Fibroblast of upper back skin (primary cell): ENCODE results near the gene PDPN.
"Not testable (repeated sequence)": the region's sequence is repeated elsewhere in the genome, so short reads cannot be mapped to it uniquely, and the experiment has no call there.

ENCODE experiments used
- DNase-seq: peaks from one replicate; pipeline ENCODE4 v3.0.0-alpha.2; 2013

The PDPN gene

GRCh38 chr1:13583595-13583965, at the start of gene PDPN:
Gene PDPN (plus strand): TSS chr1:13583832. CDS start chr1:13584034, 202 bp downstream.
- DNase-seq: no peak

- no peak for DNase-seq
These were observed 48.4 kb upstream of the PDPN start for GRCh38 chr1:13535227-13535626.

GRCh38 chr1:13536571-13536970, 47.1 kb upstream of the PDPN start:
- no peak for DNase-seq

- DNase-seq: no peak
These were observed 44.8 kb upstream of the PDPN start for GRCh38 chr1:13538832-13539231.

GRCh38 chr1:13539683-13540082, 43.9 kb upstream of the PDPN start:
- DNase-seq: no peak

GRCh38 chr1:13540866-13541265, 42.8 kb upstream of the PDPN start:
- no peak for DNase-seq

GRCh38 chr1:13541435-13542215, 42.0 kb upstream of the PDPN start:
- no peak for DNase-seq

- no peak for DNase-seq
These were observed 40.0 kb upstream of the PDPN start for GRCh38 chr1:13543451-13544220.

GRCh38 chr1:13544221-13544556, 39.4 kb upstream of the PDPN start:
- no peak for DNase-seq

- DNase-seq: no peak
These were observed 36.8 kb upstream of the PDPN start for GRCh38 chr1:13546791-13547190.

GRCh38 chr1:13548281-13548680, 35.4 kb upstream of the PDPN start:
- no peak for DNase-seq

GRCh38 chr1:13549021-13549420, 34.6 kb upstream of the PDPN start:
- DNase-seq: no peak

GRCh38 chr1:13549521-13549920, 34.1 kb upstream of the PDPN start:
- no peak for DNase-seq

GRCh38 chr1:13550663-13551062, 33.0 kb upstream of the PDPN start:
- no peak for DNase-seq

GRCh38 chr1:13554798-13555197, 28.8 kb upstream of the PDPN start:
- DNase-seq: no peak

- DNase-seq: no peak
These were observed 27.3 kb upstream of the PDPN start for GRCh38 chr1:13556224-13556764.

GRCh38 chr1:13560541-13560940, 23.1 kb upstream of the PDPN start:
- DNase-seq: no peak

GRCh38 chr1:13562981-13563380, 20.7 kb upstream of the PDPN start:
- DNase-seq: not testable (repeated sequence)

- DNase-seq: no peak
These were observed 19.6 kb upstream of the PDPN start for GRCh38 chr1:13564073-13564472.

GRCh38 chr1:13570435-13570834, 13.2 kb upstream of the PDPN start:
- DNase-seq: not testable (repeated sequence)

- no peak for DNase-seq
These were observed 12.7 kb upstream of the PDPN start for GRCh38 chr1:13570924-13571323.

GRCh38 chr1:13573586-13573985, 10.0 kb upstream of the PDPN start:
- DNase-seq: no peak

- no peak for DNase-seq
These were observed 6.7 kb upstream of the PDPN start for GRCh38 chr1:13576926-13577325.

- DNase-seq: no peak
These were observed 5.8 kb upstream of the PDPN start for GRCh38 chr1:13577846-13578245.
